ENCODE results near the gene ATRIP.

The ATRIP gene

GRCh38 chr3:48502728-48503168 is 56.2 kb downstream of the ATRIP start:
- Histone ChIP-seq H3K4me2 (ENCODE audit: low read length) (no peak overlapping the region; the same call in 1 of the 2 replicates), H3K9me2 (ENCODE audit: low read depth, low read length) (no peaks in the 10 kb centered on the region), H3F3A (ENCODE audit: insufficient read depth, low read length) (no peaks in the 10 kb centered on the region), H3K36me3 (ENCODE audit: insufficient read depth, low read length) (no peaks in the 10 kb centered on the region), H3K9me3 (ENCODE audit: low read length) (no peaks in the 10 kb centered on the region), H3K4me1 (ENCODE audit: insufficient read depth, low read length, severe bottlenecking) (peaks cover 14% of the 10 kb centered on the region), H3K27ac (ENCODE audit: low read depth, low read length, poor library complexity, severe bottlenecking) (no peak overlapping the region), H3K27me3 (ENCODE audit: insufficient read depth, low read length) (no peaks in the 10 kb centered on the region), H3K4me3 (ENCODE audit: low read depth, low read length, poor library complexity, severe bottlenecking) (no peak overlapping the region), H3K9ac (ENCODE audit: low read length) (no peak overlapping the region), H3K79me2 (ENCODE audit: insufficient read depth, low read length) (no peaks in the 10 kb centered on the region), H4K20me1 (ENCODE audit: insufficient read depth, low read length) (no peaks in the 10 kb centered on the region), H2AFZ (ENCODE audit: low read length) (no peak overlapping the region)
- no peak for TF ChIP-seq EZH2 (IDR thresholded peaks at IDR 0.05; ENCODE audit: borderline replicate concordance, low read length)
- TF ChIP-seq, protein P1, sequence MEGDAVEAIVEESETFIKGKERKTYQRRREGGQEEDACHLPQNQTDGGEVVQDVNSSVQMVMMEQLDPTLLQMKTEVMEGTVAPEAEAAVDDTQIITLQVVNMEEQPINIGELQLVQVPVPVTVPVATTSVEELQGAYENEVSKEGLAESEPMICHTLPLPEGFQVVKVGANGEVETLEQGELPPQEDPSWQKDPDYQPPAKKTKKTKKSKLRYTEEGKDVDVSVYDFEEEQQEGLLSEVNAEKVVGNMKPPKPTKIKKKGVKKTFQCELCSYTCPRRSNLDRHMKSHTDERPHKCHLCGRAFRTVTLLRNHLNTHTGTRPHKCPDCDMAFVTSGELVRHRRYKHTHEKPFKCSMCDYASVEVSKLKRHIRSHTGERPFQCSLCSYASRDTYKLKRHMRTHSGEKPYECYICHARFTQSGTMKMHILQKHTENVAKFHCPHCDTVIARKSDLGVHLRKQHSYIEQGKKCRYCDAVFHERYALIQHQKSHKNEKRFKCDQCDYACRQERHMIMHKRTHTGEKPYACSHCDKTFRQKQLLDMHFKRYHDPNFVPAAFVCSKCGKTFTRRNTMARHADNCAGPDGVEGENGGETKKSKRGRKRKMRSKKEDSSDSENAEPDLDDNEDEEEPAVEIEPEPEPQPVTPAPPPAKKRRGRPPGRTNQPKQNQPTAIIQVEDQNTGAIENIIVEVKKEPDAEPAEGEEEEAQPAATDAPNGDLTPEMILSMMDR (IDR thresholded peaks at IDR 0.05; ENCODE audit: low read length) = no peak

GRCh38 chr3:48503401-48504050 is 57.0 kb downstream of the ATRIP start:
- Histone ChIP-seq H3K36me3 (ENCODE audit: insufficient read depth, low read length) (no peaks in the 10 kb centered on the region), H3K27ac (ENCODE audit: low read depth, low read length, poor library complexity, severe bottlenecking) (no peak overlapping the region), H3K9me2 (ENCODE audit: low read depth, low read length) (no peaks in the 10 kb centered on the region), H2AFZ (ENCODE audit: low read length) (no peak overlapping the region), H3K4me1 (ENCODE audit: insufficient read depth, low read length, severe bottlenecking) (peaks cover 14% of the 10 kb centered on the region), H3F3A (ENCODE audit: insufficient read depth, low read length) (no peaks in the 10 kb centered on the region), H4K20me1 (ENCODE audit: insufficient read depth, low read length) (no peaks in the 10 kb centered on the region), H3K9ac (ENCODE audit: low read length) (peak overlapping the region; percentile 55; the same call in 1 of the 2 replicates), H3K79me2 (ENCODE audit: insufficient read depth, low read length) (no peaks in the 10 kb centered on the region), H3K27me3 (ENCODE audit: insufficient read depth, low read length) (no peaks in the 10 kb centered on the region), H3K4me2 (ENCODE audit: low read length) (peak overlapping the region; percentile 63), H3K4me3 (ENCODE audit: low read depth, low read length, poor library complexity, severe bottlenecking) (peak overlapping the region; percentile 60), H3K9me3 (ENCODE audit: low read length) (no peaks in the 10 kb centered on the region)
- no peak for TF ChIP-seq EZH2 (IDR thresholded peaks at IDR 0.05; ENCODE audit: borderline replicate concordance, low read length)
- TF ChIP-seq, protein P1 (IDR thresholded peaks at IDR 0.05; ENCODE audit: low read length) = no peak

DNA sequence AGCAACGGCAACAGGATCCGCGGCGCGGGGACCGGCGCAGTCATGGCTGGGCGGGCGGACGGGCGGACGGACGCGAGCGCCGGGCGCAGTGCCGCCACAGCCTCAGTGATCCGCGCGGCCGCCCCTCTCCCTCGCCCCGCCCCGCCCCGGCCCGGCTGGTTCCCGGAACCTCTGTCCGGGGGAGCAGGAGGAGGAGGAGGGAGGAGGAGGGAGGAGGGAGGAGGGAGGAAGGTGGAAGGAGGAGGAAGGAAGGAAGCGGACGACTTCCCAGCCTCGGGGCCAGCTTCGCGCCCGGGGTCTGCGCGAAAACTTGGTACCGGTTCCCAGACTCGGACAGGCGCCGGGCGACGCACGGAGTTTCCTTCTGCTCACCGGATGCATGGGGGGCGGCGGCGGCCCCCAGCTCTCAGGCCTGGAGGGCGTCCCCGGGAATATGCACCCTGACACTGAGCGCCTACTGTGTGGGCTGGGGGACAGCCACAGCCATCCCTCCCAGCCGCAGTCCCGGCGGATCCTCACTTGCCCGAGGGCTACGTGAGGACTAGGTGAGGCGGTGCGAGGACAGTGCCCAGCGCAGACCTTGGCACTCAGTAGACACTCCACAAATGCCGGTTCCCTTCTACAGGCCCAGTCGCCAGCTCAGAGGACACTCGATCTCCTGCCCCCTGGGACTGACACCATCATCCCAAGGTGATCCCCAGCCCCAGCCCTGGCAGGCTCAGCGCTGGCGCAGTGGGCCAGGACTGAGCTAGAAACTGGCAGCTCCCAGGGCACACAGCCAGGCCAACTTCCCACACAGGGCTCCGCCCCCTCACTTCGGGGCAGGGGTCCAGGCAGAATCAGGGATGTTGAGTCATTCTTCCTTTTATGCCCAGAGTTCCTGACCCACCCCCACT is 57.8 kb downstream of the ATRIP start, which contains the start of gene SHISA5:
SHISA5 (minus strand) TSS at position 124 of the 896 bp plus-strand sequence; CDS start at position 44, 80 bp downstream.
- no peaks in the 10 kb centered on the region for H3F3A ChIP-seq (ENCODE audit: insufficient read depth, low read length)
- H3K27me3 ChIP-seq (ENCODE audit: insufficient read depth, low read length) = no peaks in the 10 kb centered on the region
- no peak within 1 kb of the TSS for H3K27ac ChIP-seq (ENCODE audit: low read depth, low read length, poor library complexity, severe bottlenecking)
- peaks cover 14% of the 10 kb centered on the region for H3K4me1 ChIP-seq (ENCODE audit: insufficient read depth, low read length, severe bottlenecking)
- H3K9me3 ChIP-seq (ENCODE audit: low read length) = no peaks in the 10 kb centered on the region
- TF ChIP-seq, protein P1 (IDR thresholded peaks at IDR 0.05; ENCODE audit: low read length) = no peak
- TF ChIP-seq EZH2 (IDR thresholded peaks at IDR 0.05; ENCODE audit: borderline replicate concordance, low read length) = no peak
- H3K9me2 ChIP-seq (ENCODE audit: low read depth, low read length) = no peaks in the 10 kb centered on the region
- peak within 1 kb of the TSS; percentile 63 for H3K4me2 ChIP-seq (ENCODE audit: low read length)
- H4K20me1 ChIP-seq (ENCODE audit: insufficient read depth, low read length) = no peaks in the 10 kb centered on the region
- peak within 1 kb of the TSS; percentile 55; the same call in 1 of the 2 replicates for H3K9ac ChIP-seq (ENCODE audit: low read length)
- no peaks in the 10 kb centered on the region for H3K36me3 ChIP-seq (ENCODE audit: insufficient read depth, low read length)
- H3K79me2 ChIP-seq (ENCODE audit: insufficient read depth, low read length) = no peaks in the 10 kb centered on the region
- H3K4me3 ChIP-seq (ENCODE audit: low read depth, low read length, poor library complexity, severe bottlenecking) = peak within 1 kb of the TSS; percentile 60
- no peak within 1 kb of the TSS for H2AFZ ChIP-seq (ENCODE audit: low read length)

Data from OCI-LY1 (cell line).